Measurements from ENCODE around the gene CRTC2.

CRTC2 gene

DNA sequence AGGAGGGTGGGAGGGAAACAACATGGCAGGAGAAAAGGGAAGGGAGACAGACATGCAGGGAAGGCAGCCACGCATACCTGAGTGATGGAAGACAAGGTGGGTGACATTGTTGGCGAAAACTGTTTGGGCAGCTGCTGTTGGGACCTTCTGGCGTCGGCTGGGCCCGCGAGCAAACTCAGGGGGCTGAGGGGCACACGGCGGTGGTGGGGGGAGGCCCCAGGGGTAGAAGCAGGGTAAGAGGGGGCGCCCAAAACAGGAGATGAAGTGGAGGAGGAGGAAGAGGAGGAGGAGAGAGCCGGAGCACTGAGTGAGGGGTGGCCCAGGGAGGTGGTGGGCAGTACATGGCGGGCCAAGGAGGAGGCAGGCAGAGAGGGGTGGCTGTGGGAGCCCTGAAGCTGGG is 7.2 kb downstream of the CRTC2 start:
- in situ Hi-C loops (cut with HindIII; ENCODE audit: low sequenced_read_pairs) = no loop called here

DNA sequence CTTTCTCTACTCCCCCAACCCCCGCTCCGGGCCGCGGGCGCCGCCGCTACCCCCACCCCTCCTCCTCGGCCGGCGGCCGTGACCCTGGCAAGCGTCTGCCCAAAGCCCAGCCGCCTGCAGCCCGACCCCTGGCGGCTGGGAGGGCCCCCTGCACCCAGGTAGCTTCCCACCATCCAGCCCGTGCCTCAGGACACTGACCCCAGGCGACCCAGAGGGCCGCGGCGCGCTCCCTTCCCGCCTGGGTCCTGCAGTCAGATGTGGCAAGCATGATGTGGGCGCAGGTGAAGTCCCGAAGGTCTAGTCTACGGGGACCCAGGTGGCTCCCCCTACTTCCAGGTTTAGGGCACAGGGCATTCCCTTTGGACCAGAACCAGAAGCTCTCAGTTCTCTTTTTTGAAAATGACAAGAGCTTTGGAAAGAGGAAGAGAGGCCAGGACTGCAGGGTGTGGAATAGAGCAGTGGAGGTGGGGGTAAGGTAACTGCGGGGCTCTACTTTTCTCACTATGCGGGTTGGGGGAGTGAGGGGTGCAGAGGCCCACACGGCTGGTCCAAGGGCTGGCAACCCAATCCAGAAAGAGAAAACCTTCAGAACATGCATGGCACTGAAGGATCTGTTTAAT is 11.7 kb downstream of the CRTC2 start, which contains the start of gene DENND4B:
Gene DENND4B (minus strand): TSS at position 97 of the 620 bp plus-strand sequence. CDS start 2,344 bp downstream, outside the sequence.
- in situ Hi-C loops (cut with HindIII; ENCODE audit: low sequenced_read_pairs) = no loop called here

DNA sequence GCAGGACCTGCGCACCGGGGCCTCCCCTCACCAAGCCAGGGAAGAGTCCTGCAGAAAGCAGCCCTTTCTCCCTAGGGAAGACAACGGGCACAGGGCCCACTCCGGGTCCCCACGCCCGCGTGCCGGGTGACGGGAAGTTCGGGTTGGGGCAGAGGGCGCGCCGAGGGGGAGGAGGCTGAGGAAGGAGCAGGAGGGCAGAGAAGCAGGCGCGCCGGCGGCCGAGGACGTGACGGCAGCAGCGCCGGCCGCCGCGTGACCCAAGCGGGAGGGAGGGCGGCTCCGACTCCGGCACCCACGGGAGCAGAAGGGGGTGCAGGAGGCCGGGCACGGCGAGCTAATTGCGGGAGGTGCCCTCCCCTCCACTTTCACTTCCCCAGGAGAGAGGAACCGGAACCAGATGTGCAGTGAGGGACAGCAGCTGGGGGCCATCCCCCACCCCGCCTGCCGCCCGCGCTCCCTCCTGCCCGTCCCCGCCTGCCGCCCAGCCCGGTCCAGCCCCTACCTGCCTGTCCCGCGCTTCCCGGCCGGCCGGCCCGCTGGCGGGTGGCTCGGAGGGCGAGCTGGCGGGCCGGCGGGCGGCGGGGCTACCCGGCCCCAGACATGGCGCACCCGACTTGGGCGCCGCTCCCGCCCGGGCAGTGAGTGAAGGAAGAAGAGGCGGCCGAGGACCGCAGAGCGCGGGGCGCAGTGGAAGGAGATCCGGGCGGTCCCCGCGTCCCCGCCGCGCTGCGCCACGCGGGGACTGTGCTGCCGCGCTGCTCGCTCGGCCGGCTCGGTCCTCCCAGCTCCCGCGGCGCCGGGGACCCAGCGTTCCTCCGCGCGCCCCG is 12.4 kb downstream of the CRTC2 start:
- in situ Hi-C loops (cut with HindIII; ENCODE audit: low sequenced_read_pairs) = no loop called here

DNA sequence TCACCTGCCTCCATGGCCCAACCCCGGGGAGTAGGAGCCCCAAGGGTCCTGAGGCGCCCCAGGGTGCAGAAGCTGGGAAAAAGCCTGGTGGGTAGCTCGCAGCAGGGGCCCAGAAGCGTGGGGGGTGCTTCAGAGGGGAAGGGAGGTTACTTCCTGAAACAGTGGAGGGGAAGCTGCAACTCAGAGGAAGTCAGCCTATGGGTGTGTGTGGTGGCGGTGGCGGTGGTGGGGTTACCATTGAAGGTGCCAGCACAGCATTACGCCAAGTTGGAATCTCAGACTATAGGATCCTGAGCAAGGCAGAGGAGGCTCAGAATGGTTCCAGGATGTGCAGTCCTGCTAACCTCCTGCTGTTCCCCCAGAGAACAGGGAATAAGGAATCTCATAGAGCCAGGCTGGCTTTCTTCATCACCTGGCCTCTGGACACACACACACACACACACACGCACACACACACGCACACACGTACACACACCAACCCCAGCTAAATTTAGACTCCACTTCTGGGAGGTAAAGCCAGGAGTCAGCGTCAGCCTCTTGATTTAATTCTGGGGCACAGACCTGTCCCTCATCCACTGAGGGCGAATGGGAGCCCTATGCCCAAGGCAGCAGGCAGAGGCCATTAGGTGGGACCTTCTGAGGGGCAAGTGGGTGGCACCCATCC is 13.1 kb downstream of the CRTC2 start:
- in situ Hi-C loops (cut with HindIII; ENCODE audit: low sequenced_read_pairs) = no loop called here

DNA sequence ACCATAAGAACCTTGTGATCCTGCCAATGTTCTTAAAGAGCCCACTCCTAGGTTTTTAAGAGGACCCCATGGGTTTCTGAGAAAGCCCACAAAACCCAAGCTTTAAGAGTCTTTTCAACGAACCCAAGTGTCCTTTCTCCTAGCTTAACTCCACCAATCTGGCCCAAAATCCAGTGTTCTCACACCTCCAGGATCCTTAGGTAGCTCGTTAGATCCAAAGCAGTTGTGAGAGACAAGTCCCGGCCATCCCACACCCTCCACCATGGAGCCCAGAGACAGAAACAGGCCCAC is 13.6 kb downstream of the CRTC2 start:
- in situ Hi-C loops (cut with HindIII; ENCODE audit: low sequenced_read_pairs) = no loop called here

DNA sequence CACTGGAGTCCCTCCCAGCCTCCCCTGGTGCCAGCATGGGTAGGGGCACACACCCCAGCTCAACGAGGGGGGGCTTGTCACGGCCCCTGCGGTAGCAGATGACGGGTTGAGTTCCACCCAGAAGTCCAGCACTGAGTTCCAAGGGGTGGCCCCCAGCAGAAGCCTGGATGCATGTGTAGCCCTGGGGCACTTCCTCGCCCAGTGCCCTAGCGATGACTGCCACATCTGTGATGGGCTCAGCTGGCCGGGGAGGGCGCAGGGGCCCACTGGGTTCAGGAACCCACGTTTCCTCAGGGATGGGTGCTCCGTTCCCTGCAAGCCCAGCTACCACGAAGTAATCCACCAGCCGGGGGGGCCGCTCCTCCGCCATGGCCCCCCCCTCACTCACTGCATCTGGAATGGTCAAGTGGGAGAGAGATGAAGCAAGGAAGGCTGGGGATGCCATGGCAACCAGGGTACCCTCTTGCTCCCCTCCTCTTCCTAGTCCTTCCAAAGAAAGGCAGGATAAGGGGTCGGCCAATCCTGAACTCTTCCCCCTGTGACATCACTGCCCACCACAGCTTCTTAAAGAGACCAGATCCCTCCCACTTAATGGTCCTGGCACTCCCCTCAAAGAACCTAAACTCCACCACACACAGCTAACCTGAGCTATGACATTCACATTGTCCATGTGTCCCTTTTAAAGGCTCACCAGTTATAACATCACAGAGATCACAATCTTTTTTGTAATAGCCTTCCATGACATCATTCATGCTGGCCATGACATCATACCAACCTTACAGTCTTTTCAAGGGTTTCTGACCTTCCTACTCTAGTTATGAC is 14.2 kb downstream of the CRTC2 start:
- in situ Hi-C loops (cut with HindIII; ENCODE audit: low sequenced_read_pairs) = no loop called here

DNA sequence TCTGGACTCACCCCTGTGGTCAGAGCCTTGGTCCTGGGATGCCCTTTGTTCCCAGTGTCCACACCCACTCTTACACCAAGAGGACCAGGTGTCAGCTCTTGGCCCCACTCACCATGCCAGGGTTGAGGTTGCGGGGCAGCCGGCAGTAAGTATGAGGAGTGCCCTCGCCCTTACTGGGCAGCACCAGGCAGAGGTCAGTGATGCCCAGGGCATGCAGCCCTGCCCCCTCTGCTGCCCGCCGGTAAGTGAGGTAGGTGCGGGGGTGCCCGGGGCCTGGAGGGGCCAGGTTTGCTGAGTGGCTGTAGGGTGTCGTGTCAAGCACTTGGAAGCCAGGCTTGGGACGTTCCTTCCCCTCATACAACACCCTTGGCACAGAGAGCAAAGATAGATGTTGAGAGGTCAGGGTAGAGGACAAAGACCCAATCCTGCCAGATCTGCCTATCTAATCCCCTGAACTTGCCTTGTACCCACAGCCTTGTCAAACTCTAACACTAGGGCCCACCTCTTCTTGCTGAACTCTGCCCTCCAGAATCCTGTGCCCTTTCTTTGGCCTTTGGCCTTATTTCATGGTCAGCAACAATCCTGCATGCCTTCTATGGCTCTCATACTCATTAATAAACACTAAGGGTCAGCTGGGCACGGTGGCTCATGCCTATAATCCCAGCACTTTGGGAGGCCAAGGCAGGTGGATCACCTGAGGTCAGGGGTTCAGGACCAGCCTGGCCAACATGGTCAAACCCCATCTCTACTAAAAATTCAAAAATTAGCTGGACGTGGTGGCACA is 15.5 kb downstream of the CRTC2 start:
- in situ Hi-C loops (cut with HindIII; ENCODE audit: low sequenced_read_pairs) = no loop called here

DNA sequence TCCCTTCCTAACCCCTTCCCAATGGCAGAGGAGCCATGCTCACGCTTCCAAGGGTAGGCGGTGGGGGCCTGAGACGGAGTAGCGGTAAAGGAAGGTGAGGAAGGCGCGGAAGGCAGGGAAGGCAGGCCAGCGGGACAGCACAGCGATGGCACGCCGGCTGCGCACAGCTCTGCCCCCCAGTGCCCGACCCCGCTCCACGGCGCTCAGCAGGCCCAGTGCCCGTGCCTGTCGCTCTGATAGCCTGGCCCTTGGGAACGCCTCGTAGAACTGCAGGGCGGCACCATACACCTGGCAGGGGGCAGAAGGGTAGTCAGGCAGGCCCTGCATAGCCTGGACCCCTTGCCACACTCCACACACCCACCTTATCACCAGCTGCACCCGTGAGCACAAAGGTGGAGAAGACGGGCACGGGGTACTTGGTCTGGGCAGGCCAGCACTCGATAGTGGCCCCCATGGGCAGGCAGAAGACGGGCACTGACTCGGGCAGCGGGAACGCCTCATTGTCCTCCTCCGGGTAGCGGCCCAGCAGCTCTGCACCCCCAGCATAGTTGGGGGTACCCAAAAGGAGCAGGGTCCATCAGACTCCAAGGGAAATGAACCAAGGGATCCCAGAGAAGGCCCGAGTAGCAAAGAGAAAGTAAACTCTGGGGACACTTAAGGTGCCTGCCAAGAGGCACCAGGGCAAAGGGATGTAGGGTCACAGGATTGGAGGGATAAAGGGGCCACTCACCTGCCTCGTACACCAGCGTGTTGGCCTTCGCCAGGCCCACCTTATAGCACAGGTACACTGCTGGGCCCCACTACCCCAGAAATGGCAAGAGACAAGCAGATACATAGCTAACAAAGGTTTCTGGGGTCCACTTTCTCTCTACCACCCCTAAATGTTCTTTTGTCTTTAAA is 16.3 kb downstream of the CRTC2 start:
- in situ Hi-C loops (cut with HindIII; ENCODE audit: low sequenced_read_pairs) = no loop called here

DNA sequence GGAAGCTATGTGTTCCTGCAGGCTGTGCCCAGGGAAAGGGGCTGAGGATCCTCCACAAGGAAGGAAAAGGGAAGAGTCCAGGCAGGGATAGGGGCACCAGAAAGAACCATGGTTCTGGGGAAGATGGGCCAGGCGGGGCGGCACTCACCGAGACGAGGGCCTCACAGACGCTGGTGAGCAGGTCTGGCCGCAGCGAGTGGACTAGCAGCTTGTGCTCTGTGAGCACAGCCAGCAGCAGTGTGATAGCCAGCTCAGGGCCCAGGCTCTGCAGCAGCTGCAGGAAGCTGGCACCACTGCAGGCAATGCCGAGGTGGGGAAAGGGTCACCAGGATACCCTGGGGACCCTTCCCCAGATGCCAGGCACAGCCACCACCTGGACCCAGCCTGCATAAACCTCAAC is 17.7 kb downstream of the CRTC2 start:
- in situ Hi-C loops (cut with HindIII; ENCODE audit: low sequenced_read_pairs) = no loop called here

DNA sequence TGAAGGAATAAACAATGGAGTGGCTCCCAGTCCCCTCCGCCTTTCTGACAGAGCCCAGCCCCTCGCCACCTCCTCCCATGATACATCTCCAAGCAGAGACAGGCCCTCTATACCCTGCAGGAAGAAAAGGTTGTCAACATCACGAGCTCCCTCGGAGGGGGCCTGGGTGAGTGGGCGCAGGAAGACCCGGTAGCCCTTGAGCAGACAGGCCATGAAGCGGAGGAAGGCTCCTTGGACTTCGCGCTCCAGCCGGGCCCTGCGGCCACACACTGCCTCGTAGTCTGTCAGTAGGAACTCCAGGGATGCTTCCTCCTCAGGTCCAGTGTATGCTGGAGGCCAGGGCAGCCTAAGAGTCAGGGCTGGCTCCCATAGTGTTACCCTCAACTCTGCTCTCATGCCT is 18.9 kb downstream of the CRTC2 start:
- in situ Hi-C loops (cut with HindIII; ENCODE audit: low sequenced_read_pairs) = no loop called here

DNA sequence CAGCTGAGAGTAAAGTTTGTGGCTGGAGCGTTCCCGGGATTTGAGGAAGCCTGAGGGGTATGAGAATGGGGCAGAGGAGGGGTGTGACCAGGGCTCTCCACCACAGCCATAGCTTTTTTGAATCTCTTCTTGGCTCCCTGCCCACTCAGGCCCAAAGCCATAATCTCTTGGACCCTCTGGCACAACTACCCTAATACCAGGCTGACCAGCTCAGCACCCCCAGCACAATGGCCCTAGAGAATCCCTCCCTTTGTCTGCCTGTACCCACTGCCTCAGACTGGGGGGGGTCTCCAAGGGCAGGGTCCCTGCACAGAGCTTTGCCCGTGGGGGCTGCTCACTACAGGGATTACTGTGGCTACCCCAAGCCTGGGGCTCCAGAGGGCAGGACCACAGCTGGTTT is 19.4 kb downstream of the CRTC2 start:
- in situ Hi-C loops (cut with HindIII; ENCODE audit: low sequenced_read_pairs) = no loop called here

DNA sequence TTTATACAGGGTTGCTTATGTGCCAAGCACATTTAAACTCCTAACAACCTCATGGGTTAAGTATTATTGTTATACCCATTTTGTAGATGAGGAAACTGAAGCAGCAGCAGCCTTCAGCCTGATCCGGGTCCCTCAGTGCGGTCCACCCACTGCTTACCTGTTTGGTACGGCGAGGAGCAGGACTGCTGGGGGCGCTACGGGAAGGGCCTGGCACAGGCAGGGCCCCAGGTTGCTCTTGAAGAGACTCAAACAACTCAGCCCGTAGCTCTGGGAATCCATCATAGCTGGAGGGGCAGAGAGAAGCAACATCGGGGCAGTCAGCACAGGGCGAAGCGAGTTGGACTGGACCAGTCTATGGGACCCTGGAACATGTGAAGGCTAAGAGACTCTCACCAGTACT is 21.1 kb downstream of the CRTC2 start:
- in situ Hi-C loops (cut with HindIII; ENCODE audit: low sequenced_read_pairs) = no loop called here

DNA sequence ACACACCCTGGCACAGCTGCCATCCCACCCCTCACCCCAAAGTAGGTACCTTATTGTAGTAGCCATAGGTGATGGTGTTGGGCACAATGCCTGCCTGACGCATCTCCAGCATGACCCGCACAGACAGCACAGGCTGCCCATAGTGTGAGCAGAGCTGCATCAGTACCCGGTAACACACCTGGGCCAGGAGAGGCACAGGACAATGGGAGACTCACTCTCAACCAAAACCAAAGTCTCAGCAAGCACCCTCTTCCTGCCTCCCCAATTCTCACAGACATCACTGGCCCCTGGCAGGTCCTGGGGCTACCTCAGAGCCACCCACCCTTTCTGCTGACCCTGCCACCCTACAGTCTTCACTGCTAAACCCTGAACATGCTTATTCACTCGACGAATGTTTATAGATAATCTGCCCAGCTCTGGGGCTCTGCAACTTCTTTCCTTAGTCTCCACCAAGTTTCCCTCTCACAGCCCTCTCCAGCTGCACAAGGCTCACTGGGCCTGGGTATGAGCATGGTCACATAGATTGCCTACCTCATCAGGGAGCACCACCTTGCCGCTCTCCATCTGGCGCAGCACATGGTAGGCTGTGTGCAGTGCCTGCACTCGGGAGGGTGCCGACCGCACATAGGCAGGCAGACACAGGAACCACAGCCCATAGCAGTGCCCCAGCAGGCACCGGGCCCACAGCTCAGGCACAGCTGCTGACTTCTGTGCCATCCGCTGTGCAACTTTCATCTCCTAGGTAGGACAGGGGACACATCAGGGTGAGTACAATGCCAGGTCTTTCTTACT is 22.2 kb downstream of the CRTC2 start:
- in situ Hi-C loops (cut with HindIII; ENCODE audit: low sequenced_read_pairs) = no loop called here

DNA sequence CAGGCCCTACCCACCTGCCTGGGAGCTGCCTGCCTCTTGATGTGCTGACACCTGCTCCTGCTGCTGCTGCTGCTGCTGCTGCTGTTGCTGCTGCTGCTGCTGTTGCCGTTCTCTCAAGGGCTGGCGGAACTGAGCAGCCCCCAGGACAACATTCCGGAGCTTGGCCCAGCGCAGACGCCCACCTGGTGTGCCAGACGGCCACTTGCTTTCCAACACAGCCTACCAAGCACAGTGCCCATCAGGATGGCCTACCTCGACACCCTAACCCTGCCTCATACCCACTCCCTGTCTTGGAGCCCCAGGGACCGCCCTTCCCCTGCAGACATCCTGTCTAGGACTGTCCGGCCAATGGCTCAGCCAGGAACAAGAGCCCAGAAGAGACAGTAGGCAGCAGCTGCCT is 23.7 kb downstream of the CRTC2 start:
- in situ Hi-C loops (cut with HindIII; ENCODE audit: low sequenced_read_pairs) = no loop called here

DNA sequence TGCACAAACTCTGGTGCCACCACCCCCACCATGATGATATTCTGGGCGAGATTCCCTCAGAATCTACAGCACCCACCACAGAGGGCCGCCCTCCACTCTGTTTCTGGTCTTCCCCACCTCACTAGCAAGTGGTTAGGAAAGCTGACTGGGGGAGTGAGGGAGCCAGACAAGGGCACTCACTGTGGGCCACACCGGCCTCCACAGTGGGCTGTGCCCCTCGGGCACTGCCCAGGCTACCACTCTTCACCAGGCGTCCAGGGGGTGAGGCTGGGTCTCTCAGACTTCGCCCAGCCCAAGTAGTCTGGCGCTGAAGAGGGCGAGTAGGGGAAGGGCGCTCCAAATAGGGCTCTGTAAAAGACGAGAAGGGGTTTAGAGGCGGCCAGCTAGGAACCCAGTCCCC is 24.5 kb downstream of the CRTC2 start:
- in situ Hi-C loops (cut with HindIII; ENCODE audit: low sequenced_read_pairs) = no loop called here

DNA sequence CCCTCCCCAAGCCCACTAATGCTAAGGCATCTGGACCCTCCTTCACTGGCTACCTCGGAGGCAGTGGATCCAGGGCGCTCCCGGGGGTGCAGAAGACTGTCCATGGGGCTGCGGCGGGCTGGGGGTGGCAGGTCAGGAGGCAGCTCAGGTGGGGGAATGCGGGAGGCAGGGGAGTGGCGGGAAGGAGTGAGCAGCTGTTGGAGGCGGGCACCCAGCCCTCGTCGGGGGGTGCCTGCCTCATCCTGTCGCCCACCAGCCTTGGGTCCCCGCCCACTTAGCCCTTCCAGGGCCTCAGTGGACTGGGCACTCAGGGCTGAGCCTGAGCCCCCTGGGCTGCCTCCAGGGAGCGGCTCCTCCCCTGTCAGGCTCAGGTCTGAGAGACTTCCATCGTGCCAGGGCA is 25.0 kb downstream of the CRTC2 start:
- in situ Hi-C loops (cut with HindIII; ENCODE audit: low sequenced_read_pairs) = no loop called here

DNA sequence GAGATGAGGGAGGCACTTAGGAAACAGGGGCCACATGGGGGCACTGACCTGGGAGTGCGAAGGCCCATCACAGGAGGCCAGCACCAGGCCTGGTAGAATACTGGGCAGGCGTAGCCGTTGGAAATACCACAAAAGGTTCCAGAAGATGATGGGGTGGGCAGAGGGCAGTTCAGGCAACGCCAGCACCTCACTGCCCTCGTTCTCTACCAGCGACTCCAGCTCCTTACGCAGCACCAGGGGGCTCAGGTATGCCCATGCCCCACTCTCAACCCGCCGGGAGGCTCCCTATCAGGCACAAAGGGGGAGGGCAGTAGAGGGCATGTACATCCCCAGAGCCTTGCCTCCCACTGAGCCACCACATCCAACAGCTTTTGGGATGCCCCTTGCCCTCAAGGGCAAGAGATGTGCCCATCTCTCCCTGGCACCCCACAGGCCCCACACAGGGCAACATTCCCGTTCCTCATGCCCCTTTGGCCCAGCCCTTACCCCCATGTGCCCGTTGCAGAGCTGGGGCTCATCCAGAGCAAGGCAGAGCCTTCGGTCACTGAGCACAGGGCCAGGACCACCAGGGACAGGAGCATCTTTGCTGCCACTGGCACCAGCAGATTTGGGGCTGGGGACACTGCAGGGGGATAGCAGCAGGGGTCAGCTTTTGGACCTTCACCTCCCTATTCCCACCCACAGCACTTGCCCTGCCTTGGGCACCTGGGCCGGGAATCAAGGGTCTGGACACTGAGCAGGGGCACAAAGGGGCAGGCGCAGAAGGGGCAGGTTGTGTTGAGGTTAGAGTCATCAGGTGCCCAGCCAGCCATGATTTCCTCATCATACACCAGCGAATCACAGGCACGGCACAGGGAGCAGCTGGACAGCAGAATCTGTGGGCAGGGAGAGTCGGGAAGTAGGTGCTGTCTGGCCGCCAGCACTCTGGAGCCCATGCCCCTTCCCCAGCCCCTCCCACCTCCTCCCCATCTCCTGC is 26.0 kb downstream of the CRTC2 start:
- in situ Hi-C loops (cut with HindIII; ENCODE audit: low sequenced_read_pairs) = no loop called here
